Germinal center (tissue), 1 donor: ENCODE measurements around the gene NFKBIA.
"Not testable (repeated sequence)": the region's sequence is repeated elsewhere in the genome, so short reads cannot be mapped to it uniquely, and the experiment has no call there.

Source experiments
- DNase-seq: peaks from one replicate; pipeline ENCODE4 v3.0.0; 2012; ENCODE audit warnings: mixed read lengths, low spot score

Gene NFKBIA

DNA sequence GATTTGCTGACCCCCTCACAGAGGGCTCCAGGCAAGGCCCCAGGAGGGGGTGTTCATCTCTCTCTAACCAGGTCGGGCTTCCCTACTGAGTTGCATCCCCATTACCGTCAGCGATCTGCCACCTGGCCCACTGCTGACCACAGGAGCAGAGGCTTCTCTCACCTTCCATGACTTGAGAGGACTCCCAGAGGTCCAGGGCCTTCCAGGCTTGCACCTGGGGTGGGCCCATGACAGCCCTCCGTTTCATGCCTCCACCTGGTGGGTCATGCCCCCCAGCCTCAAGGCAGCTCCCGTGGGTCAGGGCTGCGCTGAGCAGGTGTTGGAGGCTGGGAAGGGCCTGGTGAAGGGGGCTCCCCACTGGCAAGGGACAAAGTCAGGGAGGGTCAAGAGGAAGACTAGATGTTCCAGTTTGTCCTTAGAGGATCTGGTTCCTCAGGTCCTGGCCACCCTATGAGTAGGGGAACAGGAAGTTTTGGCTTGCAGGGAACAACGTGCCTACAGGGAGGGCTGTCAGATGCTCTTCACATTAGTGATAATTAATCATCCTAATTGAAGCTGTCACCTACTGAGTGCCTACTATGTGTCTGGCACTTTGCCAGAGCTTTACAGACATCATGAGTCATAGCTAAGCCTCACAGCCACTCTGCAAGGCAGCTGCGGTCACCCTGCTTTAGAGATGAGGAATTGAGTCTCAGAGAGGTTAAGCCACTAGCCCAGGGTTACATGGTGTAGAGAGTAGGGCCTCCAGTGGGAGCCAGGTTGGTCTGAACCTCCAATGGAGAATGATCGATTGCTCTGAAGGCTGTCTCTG is 13.8 kb downstream of the NFKBIA start:
- no peak for DNase-seq

DNA sequence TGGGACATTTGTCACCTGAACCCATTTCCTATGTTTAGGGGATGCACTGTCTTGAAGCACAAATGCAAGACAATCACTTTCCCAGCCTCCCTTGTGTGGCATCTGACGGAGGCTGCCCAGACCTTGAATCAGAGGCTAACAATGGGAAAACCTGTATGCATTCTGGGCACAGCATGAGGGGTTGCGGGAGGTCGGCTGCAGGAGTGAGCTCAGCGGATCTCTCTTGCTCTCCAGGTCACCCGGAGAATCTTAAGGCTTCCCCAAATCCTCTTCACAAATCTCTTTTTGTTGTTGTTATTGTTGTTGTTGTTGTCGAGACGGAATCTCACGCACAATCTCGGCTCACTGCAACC is 15.3 kb downstream of the NFKBIA start:
- no peak for DNase-seq

DNA sequence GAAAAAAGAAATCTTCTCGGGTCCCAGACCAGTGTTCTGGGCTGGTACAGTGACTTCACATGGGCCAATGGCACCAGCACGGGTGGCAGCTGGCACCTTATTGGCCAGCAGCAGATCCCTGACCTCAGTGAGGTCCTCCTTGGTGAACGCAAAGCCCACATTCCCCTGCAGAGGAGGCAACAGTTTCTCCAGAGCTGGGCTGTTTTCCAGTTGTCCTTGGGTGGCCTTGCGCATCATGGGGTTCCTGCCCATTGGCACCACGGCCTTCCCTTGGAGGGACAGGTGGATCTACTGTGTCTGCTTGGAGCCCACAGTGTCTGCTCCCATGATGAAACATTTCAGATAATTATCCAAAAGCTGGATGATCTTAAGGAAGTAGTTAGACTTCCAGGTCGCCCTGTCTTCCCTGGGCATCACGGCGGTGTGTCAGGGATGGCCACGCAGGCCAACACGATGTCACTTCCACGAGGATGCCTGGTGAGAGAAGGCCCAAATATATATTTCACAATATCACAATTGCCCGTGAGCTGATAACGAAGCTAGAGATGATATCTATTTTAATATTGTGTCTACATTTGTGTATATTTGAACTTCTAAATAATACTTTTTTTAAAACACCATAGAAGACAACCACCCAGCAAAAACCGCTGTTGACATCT is 15.8 kb downstream of the NFKBIA start:
- DNase-seq = no peak

DNA sequence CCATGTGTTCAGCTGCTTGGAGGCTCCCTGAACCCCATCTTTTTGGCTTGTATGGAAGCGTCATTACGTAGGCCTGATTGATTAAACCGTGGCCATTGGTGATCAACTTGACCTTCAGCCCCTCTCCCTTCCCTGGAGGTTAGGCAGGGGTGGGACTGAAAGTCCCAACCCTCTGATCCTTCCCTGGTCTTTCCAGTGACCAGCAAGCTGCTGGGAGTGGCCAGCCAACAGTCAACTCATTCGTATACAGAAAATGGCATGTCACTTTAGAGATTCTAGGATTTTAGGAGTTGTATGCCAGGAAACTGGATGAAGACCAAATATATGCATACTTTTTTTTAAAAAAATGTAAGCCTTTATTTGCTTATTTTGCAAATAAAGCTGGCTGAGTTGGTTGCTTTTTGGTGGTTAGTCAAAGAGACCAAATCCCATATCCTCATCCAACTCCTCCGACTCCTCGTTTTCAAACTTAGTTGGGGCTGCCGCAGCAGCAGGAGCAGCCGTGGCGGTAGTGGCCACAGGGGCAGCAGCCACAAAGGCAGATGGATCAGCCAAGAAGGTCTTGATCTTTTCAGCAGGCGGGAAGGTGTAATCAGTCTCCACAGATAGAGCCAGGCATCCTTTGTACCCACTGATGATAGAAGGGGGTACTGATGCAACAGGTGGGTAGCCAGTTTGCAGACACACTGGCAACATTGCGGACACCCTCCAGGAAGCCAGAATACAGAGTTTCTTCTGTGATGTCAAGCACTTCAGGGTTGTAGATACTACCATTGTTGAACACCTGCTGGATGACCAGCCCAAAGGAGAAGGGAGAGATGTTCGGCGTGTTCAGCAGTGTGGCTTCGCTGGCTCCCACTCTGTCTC is 16.6 kb downstream of the NFKBIA start:
- no peak for DNase-seq

DNA sequence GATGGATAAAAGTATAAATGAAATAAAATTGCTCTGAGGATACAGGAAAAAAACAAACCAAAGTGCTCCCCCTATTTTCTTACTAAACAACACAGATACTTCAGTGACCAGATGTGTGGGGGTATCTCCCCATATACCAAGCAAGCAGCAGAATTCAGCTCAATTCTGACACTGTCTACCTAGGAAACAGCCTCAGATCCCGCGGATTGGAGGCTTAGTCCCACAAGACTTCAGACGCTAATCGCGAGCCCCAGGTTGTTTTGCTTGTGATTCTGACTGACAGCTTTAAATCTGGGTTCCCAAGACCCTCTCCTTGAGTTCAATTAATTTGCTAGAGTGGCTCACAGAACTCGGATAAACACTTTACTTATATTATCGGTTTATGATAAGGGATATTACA is 17.3 kb downstream of the NFKBIA start:
- no peak for DNase-seq

DNA sequence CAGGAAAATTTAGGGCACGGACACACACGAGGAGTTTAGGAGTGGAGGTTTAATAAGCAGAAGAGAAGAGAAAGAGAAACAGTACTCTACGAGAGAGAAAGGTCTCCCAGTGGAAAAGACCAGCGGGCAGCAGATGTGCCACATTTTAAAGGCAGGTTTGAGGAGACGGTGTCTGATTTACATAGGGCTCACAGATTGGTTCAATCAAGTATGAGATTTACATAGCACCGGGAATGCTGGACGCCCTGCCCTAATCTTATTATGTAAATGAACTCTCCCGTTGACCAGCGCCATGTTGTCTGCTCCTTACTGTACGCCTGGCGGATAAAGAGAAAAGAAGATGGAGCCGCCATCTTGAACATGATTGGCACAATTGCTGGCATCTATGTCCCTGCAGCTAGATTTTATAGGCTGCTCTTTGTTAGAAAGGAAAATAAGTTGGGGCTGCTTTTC is 17.9 kb downstream of the NFKBIA start:
- DNase-seq = no peak

DNA sequence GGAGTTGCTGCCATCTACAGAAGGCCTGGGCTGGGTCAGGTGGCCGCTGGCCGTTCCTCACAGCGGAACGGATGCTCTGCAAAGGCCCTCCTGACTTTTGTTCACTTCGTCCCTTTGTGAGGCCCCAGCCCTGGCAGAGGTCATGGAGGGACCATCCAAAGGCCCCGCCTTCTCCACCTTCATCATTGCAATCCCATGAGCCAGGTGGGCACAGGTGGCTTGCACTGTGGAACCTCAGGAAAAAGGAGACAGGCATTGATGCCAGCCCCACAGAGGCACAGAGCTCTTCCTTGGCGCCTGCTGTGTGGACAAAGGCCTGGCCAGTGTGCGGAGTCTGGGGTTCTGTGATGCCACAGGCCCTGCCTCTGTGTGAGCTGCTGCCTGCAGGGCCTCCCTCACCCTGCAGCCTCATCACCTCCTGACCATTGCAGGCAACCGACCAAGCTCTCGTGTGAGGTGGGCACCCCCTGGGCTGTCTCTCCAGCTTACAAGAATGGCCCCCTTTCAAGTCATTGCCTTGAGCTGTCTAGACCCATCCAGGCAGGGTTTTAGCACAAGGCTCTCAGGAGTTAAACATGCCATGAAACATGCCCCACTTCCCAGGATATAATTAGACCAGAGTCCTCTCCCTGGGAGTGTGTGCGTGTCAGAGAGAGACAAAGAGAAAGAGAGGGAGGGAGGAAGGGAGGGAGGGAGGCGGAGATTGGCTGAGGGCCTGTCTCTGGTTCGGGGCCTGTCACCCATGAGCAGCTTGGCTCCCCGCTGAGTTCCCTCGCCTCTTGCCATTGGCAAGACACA is 19.3 kb downstream of the NFKBIA start:
- no peak for DNase-seq

DNA sequence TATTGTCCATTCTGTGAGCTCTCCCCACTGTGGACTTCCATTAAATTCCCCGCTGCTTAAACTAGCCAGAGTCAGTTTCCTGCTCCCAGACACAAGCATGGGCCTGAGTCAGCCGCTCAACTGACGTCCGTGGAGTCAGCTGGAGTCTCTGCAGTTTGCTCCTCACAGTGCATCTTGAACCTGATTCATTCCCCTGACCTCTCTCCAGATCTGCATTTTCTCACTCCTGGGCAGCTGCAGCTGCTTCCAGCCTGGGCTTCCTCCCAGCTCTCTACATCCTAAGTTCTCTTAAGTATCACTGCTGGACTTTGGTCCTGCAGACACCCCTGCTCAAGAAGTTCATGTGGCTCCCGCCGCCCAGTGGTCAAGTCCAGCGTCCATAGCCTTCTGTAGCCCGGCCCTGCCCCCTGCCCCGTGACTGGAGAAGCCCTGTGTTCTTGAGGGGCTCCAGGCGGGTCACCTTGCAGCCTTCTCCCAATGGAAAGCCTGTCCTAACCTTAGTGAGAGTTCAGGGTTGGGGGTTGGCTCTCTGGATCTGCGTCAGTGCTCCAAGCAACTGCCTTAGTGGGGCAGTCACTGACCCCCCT is 20.0 kb downstream of the NFKBIA start:
- DNase-seq = no peak

DNA sequence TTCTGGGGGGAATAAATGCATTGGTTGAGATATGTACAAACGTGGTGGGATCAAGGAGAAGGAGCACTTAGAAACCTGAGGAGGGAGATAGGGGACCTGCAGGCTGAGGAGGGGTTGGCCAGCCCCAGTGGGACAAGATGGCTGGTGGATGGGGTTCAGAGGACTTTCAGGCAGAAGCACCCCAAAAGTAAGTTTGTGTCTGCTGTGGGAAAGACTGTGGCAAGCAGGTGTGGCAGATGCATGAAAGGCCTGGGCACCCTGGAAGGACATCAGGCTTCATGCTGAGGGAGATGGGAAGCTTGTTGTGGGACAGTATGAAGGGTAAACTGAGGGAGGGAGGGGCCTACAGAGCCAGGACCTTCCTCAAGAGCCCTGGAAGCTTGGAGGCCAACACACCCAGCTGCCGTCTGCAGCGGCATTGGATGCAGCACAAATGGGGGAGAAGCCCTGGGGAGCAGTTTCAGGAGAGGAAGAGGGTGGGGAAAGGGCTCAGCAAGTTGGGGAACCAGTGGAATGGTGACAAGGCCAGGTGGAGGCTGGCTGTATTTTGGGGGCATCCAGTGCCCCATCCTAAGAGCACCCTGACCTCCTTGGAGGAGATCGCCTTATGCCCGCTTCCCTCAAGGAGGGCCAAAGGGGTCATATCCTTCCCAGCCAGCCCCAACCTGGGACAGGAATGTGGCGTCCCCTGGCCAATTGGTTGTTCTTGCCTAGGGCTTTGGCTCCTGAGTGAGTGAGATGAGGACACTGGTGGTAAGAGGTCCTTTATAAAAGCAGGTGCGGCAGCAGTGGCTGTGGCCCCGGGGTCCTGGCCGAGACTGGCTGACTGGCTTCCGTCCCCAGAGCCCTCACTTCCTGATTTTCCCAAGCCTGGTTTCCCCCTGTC is 20.7 kb downstream of the NFKBIA start:
- no peak for DNase-seq

DNA sequence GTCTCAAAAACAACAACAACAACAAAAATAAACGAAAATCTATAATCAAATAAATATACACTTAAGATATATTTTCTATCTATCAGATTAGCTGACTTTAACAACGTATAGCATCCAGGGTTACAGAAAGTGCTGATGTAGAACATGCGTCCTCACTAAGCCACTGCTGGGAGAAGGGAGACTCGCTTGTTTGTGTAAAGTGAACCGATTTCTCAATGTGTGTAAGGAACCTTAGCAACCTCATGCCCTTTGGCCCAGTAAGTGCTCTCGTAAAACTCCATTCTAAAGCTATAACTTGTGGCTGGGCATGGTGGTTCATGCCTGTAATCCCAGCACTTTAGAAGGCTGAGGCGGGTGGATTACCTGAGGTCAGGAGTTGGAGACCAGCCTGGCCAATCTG is 23.8 kb downstream of the NFKBIA start:
- no peak for DNase-seq

DNA sequence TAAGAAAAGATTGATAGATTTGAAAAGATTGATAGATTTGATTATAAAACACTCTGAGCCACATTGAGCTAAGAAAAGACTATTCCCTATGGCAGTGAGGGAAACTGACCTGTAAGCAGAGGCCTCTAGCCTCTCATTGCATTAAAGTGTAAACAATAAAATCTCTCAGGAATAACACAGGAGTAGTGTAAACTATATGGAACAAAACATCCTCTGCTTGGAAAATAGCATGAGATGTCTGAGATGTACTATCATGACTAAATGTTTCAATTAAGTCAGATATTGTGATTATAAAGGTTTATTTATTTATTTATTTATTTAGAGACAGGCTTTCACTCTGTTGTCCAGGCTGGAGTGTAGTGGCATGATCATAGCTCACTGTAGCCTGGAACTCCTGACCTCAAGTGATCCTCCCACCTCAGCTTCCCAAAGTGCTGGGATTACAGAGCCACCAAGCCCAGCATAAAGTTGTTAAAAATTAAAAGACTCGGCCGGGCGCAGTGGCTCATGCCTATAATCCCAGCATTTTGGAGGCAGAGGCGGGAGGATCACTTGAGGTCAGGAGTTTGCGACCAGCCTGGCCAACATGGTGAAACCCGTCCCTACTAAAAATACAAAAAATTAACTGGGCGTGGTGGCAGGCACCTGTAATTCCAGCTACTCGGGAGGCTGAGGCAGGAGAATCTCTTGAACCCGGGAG is 25.2 kb downstream of the NFKBIA start:
- not testable (repeated sequence) for DNase-seq

DNA sequence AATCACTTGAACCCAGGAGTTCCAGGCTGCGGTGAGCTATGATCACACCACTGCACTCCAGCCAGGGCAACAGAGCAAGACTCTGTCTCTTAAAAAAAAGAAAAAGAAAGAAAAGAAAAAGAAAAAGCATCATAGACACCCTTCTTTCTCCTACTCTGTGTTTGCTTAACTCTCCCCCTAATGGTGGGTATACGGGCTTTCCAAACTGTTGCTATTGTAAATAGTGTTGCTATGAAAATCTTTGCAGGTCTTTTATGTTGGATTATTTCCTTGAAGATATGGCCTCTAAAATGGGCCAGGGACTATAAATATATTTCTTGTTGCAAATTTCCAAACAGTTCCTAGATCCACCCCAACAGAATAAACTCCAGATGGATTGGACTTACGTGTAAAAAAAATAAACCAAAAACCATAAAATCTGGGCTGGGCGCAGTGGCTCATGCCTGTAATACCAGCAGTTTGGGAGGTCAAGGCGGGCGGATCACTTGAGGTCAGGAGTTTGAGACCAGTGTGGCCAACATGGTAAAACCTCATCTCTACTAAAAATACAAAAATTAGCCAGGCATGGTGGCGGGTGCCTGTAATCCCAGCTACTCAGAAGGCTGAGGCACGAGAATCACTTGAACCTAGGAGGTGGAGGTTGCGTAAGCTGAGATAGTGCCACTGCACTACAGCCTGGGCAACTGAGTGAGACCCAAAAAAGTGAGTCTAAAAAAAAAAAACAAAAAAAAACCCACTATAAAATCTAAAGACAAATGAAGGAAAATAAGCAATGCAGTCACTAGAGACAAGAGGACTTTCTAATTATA is 25.9 kb downstream of the NFKBIA start:
- DNase-seq = no peak

DNA sequence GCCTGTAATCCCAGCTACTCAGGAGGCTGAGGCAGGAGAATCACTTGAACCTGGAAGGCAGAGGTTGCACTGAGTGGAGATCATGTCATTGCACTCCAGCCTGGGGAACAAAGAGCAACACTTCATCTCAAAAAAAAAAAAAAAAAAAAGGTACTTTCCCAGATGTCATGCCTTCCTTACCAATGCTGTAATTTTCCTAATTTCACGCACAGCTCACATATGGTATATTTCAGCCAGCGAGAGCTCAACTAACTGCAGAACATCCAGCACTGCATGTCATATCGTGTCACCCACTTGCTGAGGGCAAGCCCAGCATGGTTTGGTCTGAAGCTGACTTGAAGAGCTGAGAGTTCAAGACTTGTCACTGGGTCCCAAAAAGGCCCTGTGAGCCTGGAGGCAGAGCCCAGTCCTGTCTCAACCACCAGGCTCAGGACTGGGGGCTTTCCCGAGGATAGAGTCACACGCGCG is 29.0 kb downstream of the NFKBIA start:
- no peak for DNase-seq

DNA sequence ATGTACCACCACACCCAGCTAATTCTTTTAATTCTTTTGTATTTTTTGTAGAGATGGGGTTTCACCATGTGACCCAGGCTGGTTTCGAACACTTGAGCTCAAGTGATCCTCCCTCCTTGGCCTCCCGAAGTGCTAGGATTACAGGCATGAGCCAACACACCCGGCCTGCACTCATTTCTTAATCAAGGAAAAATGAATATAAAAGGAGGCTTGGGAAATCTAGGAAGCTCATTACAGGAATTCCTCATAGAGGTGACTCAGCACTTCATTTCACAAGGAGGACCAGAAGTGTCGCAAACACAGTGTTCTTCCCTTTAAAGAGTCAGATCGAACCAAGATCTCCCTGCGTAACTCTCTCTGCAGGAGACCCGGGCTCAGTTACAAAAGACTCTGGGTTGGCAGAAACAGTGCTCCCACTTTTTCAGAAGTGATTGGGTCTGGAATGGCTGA is 30.3 kb downstream of the NFKBIA start:
- DNase-seq = no peak

DNA sequence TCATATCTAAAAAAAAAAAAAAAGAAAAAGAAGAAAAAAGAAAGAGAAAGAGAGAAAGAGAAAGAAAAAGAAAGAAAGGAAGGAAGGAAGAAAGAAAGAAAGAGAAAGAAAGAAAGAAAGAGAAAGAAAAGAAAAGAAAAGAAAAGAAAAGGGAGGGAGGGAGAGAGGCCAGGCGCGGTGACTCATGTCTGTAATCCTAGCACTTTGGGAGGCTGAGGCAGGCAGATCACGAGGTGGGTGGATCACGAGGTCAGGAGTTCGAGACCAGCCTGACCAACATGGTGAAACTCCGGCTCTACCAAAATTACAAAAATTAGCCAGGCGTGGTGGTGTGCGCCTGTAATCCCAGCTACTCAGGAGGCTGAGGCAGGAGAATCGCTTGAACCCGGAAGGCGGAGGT is 31.3 kb downstream of the NFKBIA start:
- not testable (repeated sequence) for DNase-seq

DNA sequence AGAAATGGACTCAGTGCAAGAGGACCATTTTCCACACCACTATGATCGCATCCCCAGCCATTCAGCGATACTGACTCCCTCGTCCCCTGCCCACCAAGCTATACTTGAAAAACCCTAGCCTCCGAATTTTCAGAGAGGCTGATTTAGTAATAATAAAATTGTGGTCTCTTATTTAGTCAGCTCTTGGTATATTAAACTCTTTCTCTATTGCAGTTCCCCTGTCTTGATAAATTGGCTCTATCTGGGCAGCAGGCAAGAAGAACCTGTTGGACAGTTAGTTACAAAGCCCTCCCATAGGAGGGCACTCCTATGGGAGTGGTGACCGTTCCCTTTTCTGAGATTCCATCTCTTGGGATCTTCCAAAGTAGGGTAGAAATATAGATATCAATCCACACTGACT is 33.6 kb downstream of the NFKBIA start:
- no peak for DNase-seq

DNA sequence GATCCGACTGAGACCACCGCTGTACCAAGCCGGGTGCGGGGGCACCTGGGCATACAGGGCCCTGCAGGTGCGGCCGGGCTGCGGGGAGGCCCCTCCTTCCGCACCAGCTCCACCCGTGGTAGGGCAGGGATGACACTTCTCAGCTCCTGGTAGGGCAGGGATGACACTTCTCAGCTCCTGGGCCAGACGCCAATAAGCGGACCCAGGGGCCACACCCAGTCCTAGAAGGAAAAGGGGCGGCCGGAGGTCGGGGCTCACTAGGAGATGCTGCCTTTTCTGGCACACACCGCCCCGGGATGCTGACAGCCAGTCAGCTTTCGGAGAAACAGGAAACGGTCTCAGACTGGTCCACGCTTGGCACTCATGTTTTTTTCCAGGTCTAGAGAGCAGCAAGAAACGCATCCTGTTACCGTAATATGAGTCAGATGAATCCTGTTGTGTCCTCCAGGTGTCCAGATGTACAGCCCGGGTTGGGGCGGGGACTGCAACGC is 34.8 kb downstream of the NFKBIA start:
- no peak for DNase-seq

DNA sequence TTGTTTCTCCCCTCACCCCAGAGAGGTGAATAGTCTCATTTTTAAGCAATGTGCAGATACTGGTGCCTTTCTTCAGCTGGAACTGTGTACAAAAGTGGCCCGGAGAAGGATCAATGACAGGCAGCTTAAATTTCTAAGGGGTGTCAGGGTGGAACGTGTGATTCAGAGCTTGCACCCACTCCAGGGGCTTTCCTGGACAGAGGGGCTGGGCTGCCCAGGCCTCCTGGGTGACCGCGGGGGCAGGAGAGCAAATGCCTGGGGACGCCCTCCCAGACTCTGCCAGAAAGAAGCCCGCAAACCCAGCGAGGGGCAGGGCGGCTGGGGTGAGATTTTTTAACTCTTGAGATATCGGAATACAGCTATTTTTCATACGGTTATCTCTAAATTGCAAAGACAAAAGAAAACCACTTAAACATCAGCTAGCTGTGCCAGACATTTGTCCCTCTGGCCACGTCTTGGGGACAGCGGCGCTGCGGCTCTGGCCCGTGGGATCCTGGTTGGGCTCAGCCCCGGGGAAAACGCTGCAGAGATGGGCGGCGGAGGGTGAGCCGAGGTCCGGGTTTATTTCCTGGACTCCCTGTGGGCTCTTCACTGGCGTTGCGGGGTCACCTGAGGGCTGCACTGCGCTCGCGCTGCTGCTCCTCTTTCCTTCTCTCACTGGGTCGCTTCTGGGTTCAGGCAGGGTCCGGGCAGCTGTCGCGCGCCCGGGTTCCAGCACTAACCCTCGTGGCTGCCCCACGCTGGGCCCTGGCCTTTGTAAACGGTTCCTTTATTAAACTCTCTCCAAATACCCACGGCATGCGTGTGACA is 35.8 kb downstream of the NFKBIA start:
- no peak for DNase-seq
